Stimulated activated CD4-positive, alpha-beta T cell treated with anti-CD3 and anti-CD28 coated beads, Interleukin-15, amount 100 ng/mL, for 24 hours (primary cell): ENCODE measurements around the gene ADGRG6.

ENCODE experiments used
- DNase-seq: peaks from one replicate; pipeline ENCODE4 v3.0.0-alpha.2; 2020

ADGRG6 gene

GRCh38 chr6:142292166-142292924 lies 9.5 kb upstream of the ADGRG6 start:
- no peak for DNase-seq

GRCh38 chr6:142293121-142293520 lies 8.7 kb upstream of the ADGRG6 start:
- DNase-seq: no peak

- no peak for DNase-seq
These were observed 7.1 kb upstream of the ADGRG6 start for GRCh38 chr6:142294679-142295078.

- DNase-seq: no peak
These were observed 4.7 kb upstream of the ADGRG6 start for GRCh38 chr6:142296975-142297604.

- DNase-seq: no peak
These were observed 4.2 kb upstream of the ADGRG6 start for GRCh38 chr6:142297605-142297995.

GRCh38 chr6:142297996-142298753 lies 3.6 kb upstream of the ADGRG6 start:
- DNase-seq: no peak

- DNase-seq: no peak
These were observed 1.5 kb upstream of the ADGRG6 start for GRCh38 chr6:142300302-142300701.

GRCh38 chr6:142300758-142301650 lies 803 bp upstream of the ADGRG6 start:
- peak; percentile 20 for DNase-seq

GRCh38 chr6:142302421-142303175 lies 791 bp downstream of the ADGRG6 start:
- no peak for DNase-seq

- no peak for DNase-seq
These were observed 1.3 kb downstream of the ADGRG6 start for GRCh38 chr6:142303176-142303533.

- no peak for DNase-seq
These were observed 2.4 kb downstream of the ADGRG6 start for GRCh38 chr6:142304241-142304640.

- DNase-seq: no peak
These were observed 4.9 kb downstream of the ADGRG6 start for GRCh38 chr6:142306736-142307135.

GRCh38 chr6:142307963-142308748 lies 6.3 kb downstream of the ADGRG6 start:
- DNase-seq: no peak

GRCh38 chr6:142309426-142309825 lies 7.6 kb downstream of the ADGRG6 start:
- no peak for DNase-seq

- no peak for DNase-seq
These were observed 11.5 kb downstream of the ADGRG6 start for GRCh38 chr6:142313284-142313683.

GRCh38 chr6:142316791-142317368 lies 15.1 kb downstream of the ADGRG6 start:
- DNase-seq: no peak

- DNase-seq: no peak
These were observed 16.9 kb downstream of the ADGRG6 start for GRCh38 chr6:142318714-142319113.

- no peak for DNase-seq
These were observed 18.6 kb downstream of the ADGRG6 start for GRCh38 chr6:142320366-142320765.

GRCh38 chr6:142321451-142321850 lies 19.6 kb downstream of the ADGRG6 start:
- DNase-seq: no peak

- DNase-seq: no peak
These were observed 20.3 kb downstream of the ADGRG6 start for GRCh38 chr6:142322066-142322465.
